ENCODE data around the gene MED16.

MED16 gene

DNA sequence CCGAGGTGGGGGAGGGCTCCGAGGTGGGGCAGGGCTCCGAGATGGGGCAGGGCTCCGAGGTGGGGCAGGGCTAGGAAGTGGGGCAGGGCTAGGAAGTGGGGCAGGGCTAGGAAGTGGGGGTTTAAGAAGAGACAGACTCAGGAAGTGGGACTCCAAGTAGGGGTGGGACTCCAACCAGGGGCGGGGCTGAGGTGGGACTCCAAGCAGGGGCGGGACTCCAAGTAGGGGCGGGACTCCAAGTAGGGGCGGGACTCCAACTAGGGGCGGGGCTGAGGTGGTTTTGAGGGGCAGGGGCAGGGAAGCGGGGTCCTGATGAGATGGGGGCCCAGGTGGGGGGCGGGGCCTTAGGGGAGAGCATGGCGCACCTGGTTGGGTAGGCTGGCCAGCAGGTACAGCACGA is 19.9 kb downstream of the MED16 start:
- no peak overlapping the region for H3K9ac ChIP-seq (ENCODE audit: low read depth, low read length, poor library complexity, severe bottlenecking)
- no peak for TF ChIP-seq EZH2phosphoT487 (IDR thresholded peaks at IDR 0.05; ENCODE audit: borderline replicate concordance)
- TF ChIP-seq, protein P1, sequence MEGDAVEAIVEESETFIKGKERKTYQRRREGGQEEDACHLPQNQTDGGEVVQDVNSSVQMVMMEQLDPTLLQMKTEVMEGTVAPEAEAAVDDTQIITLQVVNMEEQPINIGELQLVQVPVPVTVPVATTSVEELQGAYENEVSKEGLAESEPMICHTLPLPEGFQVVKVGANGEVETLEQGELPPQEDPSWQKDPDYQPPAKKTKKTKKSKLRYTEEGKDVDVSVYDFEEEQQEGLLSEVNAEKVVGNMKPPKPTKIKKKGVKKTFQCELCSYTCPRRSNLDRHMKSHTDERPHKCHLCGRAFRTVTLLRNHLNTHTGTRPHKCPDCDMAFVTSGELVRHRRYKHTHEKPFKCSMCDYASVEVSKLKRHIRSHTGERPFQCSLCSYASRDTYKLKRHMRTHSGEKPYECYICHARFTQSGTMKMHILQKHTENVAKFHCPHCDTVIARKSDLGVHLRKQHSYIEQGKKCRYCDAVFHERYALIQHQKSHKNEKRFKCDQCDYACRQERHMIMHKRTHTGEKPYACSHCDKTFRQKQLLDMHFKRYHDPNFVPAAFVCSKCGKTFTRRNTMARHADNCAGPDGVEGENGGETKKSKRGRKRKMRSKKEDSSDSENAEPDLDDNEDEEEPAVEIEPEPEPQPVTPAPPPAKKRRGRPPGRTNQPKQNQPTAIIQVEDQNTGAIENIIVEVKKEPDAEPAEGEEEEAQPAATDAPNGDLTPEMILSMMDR (conservative IDR thresholded peaks at IDR 0.05; ENCODE audit: low read length), result no peak
- H3K9me2 ChIP-seq (replicated peaks; ENCODE audit: low read depth, low read length), result no peaks in the 10 kb centered on the region
- no peaks in the 10 kb centered on the region for H4K20me1 ChIP-seq (ENCODE audit: insufficient read depth, low read length, poor library complexity, severe bottlenecking)
- H3K4me1 ChIP-seq (ENCODE audit: insufficient read depth, low read length, poor library complexity, severe bottlenecking), result no peaks in the 10 kb centered on the region
- H3K9me3 ChIP-seq (ENCODE audit: insufficient read depth, low read depth, low read length), result no peaks in the 10 kb centered on the region
- no peaks in the 10 kb centered on the region; the same call in 1 of the 2 replicates for H3F3A ChIP-seq (ENCODE audit: low read depth)
- H3K27me3 ChIP-seq (ENCODE audit: insufficient read depth, low read length, poor library complexity, severe bottlenecking), result no peaks in the 10 kb centered on the region
- no peaks in the 10 kb centered on the region; the same call in 1 of the 2 replicates for H3K36me3 ChIP-seq (ENCODE audit: insufficient read depth, low read length)
- H3K4me3 ChIP-seq (ENCODE audit: low read length, poor library complexity, severe bottlenecking), result no peak overlapping the region
- no peak overlapping the region for H3K4me2 ChIP-seq (ENCODE audit: low read depth, low read length, poor library complexity, severe bottlenecking)
- H3K79me2 ChIP-seq (ENCODE audit: insufficient read depth, low read length), result no peaks in the 10 kb centered on the region
- no peak overlapping the region for H2AFZ ChIP-seq (ENCODE audit: low read length)

DNA sequence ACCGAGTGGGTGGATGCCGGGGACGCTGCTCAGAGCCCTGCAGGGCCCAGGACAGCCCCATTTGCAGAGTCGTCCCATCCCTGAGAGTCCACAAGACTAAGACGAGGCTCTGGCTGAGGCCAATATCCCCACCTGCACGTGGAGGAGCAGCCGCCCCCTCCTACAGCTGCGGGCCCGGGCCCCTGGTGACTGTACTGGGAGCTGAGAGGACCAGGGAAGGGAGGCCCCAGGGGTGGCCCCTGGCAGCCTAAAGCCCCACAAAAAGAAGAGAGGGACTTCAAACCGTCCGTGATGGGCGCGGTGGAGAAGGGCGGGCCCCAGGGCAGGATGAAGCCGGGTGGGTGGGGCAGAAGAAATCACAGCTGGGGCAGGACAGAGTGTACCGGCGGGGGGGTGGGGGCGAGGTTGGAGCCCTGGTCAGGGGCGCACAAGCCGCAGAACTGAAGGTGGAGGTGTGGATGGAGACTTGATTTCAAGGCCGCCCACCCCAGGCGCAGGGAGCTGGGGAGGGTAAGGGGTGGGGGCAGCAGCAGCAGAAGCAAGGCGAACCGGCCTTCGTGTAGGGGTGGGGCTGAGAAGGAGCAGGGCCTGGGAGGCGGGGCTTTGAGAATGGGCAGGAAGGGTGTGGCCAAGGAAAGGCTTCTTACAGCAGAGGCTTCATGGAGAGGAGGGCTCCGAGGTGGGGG is 20.6 kb downstream of the MED16 start:
- Histone ChIP-seq H3K36me3 (ENCODE audit: insufficient read depth, low read length) (no peaks in the 10 kb centered on the region; the same call in 1 of the 2 replicates), H3K9me2 (replicated peaks; ENCODE audit: low read depth, low read length) (no peaks in the 10 kb centered on the region), H3K9ac (ENCODE audit: low read depth, low read length, poor library complexity, severe bottlenecking) (no peak overlapping the region), H4K20me1 (ENCODE audit: insufficient read depth, low read length, poor library complexity, severe bottlenecking) (no peaks in the 10 kb centered on the region), H3K9me3 (ENCODE audit: insufficient read depth, low read depth, low read length) (no peaks in the 10 kb centered on the region), H3K27me3 (ENCODE audit: insufficient read depth, low read length, poor library complexity, severe bottlenecking) (no peaks in the 10 kb centered on the region), H3K79me2 (ENCODE audit: insufficient read depth, low read length) (no peaks in the 10 kb centered on the region), H3K4me2 (ENCODE audit: low read depth, low read length, poor library complexity, severe bottlenecking) (no peak overlapping the region), H3F3A (ENCODE audit: low read depth) (no peaks in the 10 kb centered on the region; the same call in 1 of the 2 replicates), H3K4me3 (ENCODE audit: low read length, poor library complexity, severe bottlenecking) (no peak overlapping the region), H3K4me1 (ENCODE audit: insufficient read depth, low read length, poor library complexity, severe bottlenecking) (no peaks in the 10 kb centered on the region), H2AFZ (ENCODE audit: low read length) (no peak overlapping the region)
- no peak for TF ChIP-seq EZH2phosphoT487 (IDR thresholded peaks at IDR 0.05; ENCODE audit: borderline replicate concordance)
- TF ChIP-seq, protein P1 (conservative IDR thresholded peaks at IDR 0.05; ENCODE audit: low read length), result no peak

DNA sequence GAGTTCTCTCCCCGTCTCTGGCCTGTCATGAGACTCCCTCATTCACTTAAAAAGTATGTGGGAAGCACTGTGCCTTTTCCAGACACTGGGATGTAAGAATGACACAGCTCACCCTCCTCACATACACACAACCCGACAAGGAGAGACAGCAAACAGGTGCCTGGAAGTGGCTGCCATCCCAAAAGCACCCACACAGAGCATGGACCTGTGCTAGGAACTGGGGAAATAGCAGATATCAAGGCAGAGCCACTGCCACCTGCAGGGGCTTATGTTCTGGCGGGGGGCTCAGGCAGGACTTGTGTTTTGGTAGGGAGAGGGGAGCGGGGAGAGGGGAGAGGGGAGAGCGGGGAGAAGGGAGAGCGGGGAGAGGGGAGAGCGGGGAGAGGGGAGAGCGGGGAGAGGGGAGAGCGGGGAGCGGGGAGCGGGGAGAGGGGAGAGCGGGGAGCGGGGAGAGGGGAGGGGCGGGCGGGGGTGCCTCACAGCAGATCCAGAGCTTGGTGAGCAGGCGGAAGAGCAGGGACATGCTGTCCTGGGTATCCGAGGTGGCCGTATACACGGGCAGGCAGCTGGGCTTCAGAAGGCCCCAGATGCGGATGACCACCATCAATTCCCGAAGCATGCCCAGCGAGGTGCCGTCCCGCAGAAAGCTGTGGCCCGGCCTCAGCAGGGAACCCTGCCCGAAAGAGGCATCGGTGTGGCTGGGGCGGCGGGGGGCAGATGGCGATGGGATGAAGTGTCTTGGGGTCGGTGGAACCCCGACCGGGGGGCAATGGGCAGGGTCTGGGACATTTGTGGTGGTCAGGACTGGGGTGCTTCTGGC is 21.3 kb downstream of the MED16 start:
- no peak overlapping the region for H3K4me3 ChIP-seq (ENCODE audit: low read length, poor library complexity, severe bottlenecking)

More for the DNA sequence above, 21.3 kb downstream of the MED16 start:
- no peaks in the 10 kb centered on the region; the same call in 1 of the 2 replicates for H3F3A ChIP-seq (ENCODE audit: low read depth)
- H3K4me1 ChIP-seq (ENCODE audit: insufficient read depth, low read length, poor library complexity, severe bottlenecking), result no peaks in the 10 kb centered on the region
- no peaks in the 10 kb centered on the region for H3K79me2 ChIP-seq (ENCODE audit: insufficient read depth, low read length)
- H3K4me2 ChIP-seq (ENCODE audit: low read depth, low read length, poor library complexity, severe bottlenecking), result no peak overlapping the region
- H4K20me1 ChIP-seq (ENCODE audit: insufficient read depth, low read length, poor library complexity, severe bottlenecking), result no peaks in the 10 kb centered on the region
- H3K27me3 ChIP-seq (ENCODE audit: insufficient read depth, low read length, poor library complexity, severe bottlenecking), result no peaks in the 10 kb centered on the region
- TF ChIP-seq, protein P1 (conservative IDR thresholded peaks at IDR 0.05; ENCODE audit: low read length), result no peak
- no peak for TF ChIP-seq EZH2phosphoT487 (IDR thresholded peaks at IDR 0.05; ENCODE audit: borderline replicate concordance)
- H3K9me2 ChIP-seq (replicated peaks; ENCODE audit: low read depth, low read length), result no peaks in the 10 kb centered on the region
- no peak overlapping the region for H2AFZ ChIP-seq (ENCODE audit: low read length)
- no peak overlapping the region for H3K9ac ChIP-seq (ENCODE audit: low read depth, low read length, poor library complexity, severe bottlenecking)
- H3K9me3 ChIP-seq (ENCODE audit: insufficient read depth, low read depth, low read length), result no peaks in the 10 kb centered on the region
- H3K36me3 ChIP-seq (ENCODE audit: insufficient read depth, low read length), result no peaks in the 10 kb centered on the region; the same call in 1 of the 2 replicates
